Neural cell (in vitro differentiated cells): ENCODE measurements around the gene NUDT9. TPM values are rescaled to one million over a fixed set of nuclear protein-coding genes. Genes with fewer than 3 reads are reported as not detected.

Experiments
- H2AFZ ChIP-seq: fragments of 200-600, 300-800 bp; sonication (generic), shearing (Covaris generic); 2 replicates; pipeline ENCODE4 v1.6.0; 2014; ENCODE audit warnings: low read depth, mild to moderate bottlenecking, antibody characterized with exemption, low read length, moderate library complexity
- H3F3A ChIP-seq: fragments of 200-600 bp; shearing (Covaris generic); 2 replicates; pipeline ENCODE4 v1.6.1; 2016; ENCODE audit warnings: mild to moderate bottlenecking, moderate library complexity, mixed read lengths, antibody characterized with exemption, low read length; ENCODE audit not compliant: insufficient read depth, poor library complexity, severe bottlenecking
- H3K27ac ChIP-seq: fragments of 200-600, 300-800 bp; sonication (generic), shearing (Covaris generic); 2 replicates; pipeline ENCODE4 v1.5.1; 2014; ENCODE audit warnings: mild to moderate bottlenecking, low read length, moderate library complexity
- H3K27me3 ChIP-seq: fragments of 300-800, 200-600 bp; sonication (generic), shearing (Covaris generic); 2 replicates; pipeline ENCODE4 v1.6.0; 2014; ENCODE audit warnings: mild to moderate bottlenecking, low read depth, low read length, moderate library complexity; ENCODE audit not compliant: insufficient read depth
- H3K36me3 ChIP-seq: fragments of 300-800, 200-600 bp; sonication (generic), shearing (Covaris generic); 2 replicates; pipeline ENCODE4 v1.5.1; 2014; ENCODE audit warnings: mild to moderate bottlenecking, antibody characterized with exemption, low read length, moderate library complexity; ENCODE audit not compliant: insufficient read depth
- H3K4me2 ChIP-seq: fragments of 300-800, 200-600 bp; sonication (generic), shearing (Covaris generic); 2 replicates; pipeline ENCODE4 v1.6.0; 2014; ENCODE audit warnings: mild to moderate bottlenecking, low read length
- H3K4me3 ChIP-seq: fragments of 300-800, 200-600 bp; sonication (generic), shearing (Covaris generic); 2 replicates; pipeline ENCODE4 v1.5.1; 2014; ENCODE audit warnings: mild to moderate bottlenecking, low read length, moderate library complexity
- H3K79me2 ChIP-seq: fragments of 200-600 bp; shearing (Covaris generic); replicated peaks from 2 replicates; pipeline ENCODE4 v1.6.0; 2014; ENCODE audit warnings: mild to moderate bottlenecking, low read length, moderate library complexity; ENCODE audit not compliant: insufficient read depth
- H3K9ac ChIP-seq: fragments of 300-800, 200-600 bp; sonication (generic), shearing (Covaris generic); 2 replicates; pipeline ENCODE4 v1.6.1; 2016; ENCODE audit warnings: mild to moderate bottlenecking, low read length, mixed read lengths
- H3K9me2 ChIP-seq: fragments of 200-600 bp; shearing (Covaris generic); 2 replicates; pipeline ENCODE4 v1.6.1; 2016; ENCODE audit warnings: mild to moderate bottlenecking, low read length, mixed read lengths; ENCODE audit not compliant: insufficient read depth
- H3K9me3 ChIP-seq: fragments of 200-600, 300-800 bp; sonication (generic), shearing (Covaris generic); 2 replicates; pipeline ENCODE4 v1.6.1; 2016; ENCODE audit warnings: mild to moderate bottlenecking, mixed run types, low read length, moderate library complexity, mixed read lengths
- H4K20me1 ChIP-seq: fragments of 200-600 bp; shearing (Covaris generic); 2 replicates; pipeline ENCODE4 v1.6.1; 2016; ENCODE audit warnings: mild to moderate bottlenecking, mixed run types; ENCODE audit not compliant: insufficient read depth
- CTCF ChIP-seq: fragments of 450-650 bp; IDR thresholded peaks from 2 replicates; pipeline ENCODE4 v1.5.1; 2014; ENCODE audit warnings: antibody characterized with exemption, mild to moderate bottlenecking, moderate library complexity; ENCODE audit not compliant: poor library complexity, severe bottlenecking
- EP300 ChIP-seq: fragments of 450-650 bp; conservative IDR thresholded peaks from 2 replicates; pipeline ENCODE4 v1.6.1; 2014; ENCODE audit warnings: antibody characterized with exemption, mild to moderate bottlenecking, moderate library complexity; ENCODE audit not compliant: poor library complexity, severe bottlenecking
- EZH2 ChIP-seq: fragments of 200-600, 300-800 bp; shearing (Covaris generic), sonication (generic); IDR thresholded peaks from 2 replicates; pipeline ENCODE4 v1.6.1; 2014; ENCODE audit warnings: antibody characterized with exemption, low read length, borderline replicate concordance, mild to moderate bottlenecking; ENCODE audit not compliant: insufficient read depth, poor library complexity, severe bottlenecking
- MXI1 ChIP-seq: fragments of 450-650 bp; conservative IDR thresholded peaks from 2 replicates; pipeline ENCODE4 v1.6.1; 2014; ENCODE audit warnings: antibody characterized with exemption, mild to moderate bottlenecking; ENCODE audit not compliant: poor library complexity, severe bottlenecking
- POLR2AphosphoS5 ChIP-seq: IDR thresholded peaks from 2 replicates; pipeline ENCODE4 v1.6.1; 2012
- RAD21 ChIP-seq: fragments of 450-650 bp; conservative IDR thresholded peaks from 2 replicates; pipeline ENCODE4 v1.6.1; 2014; ENCODE audit warnings: antibody characterized with exemption, mild to moderate bottlenecking, moderate library complexity
- REST ChIP-seq: IDR thresholded peaks from 2 replicates; pipeline ENCODE4 v1.6.1; 2012; ENCODE audit warnings: borderline replicate concordance
- SMC3 ChIP-seq: fragments of 450-650 bp; conservative IDR thresholded peaks from 2 replicates; pipeline ENCODE4 v1.6.1; 2014; ENCODE audit warnings: antibody characterized with exemption, mild to moderate bottlenecking, moderate library complexity; ENCODE audit not compliant: poor library complexity
- TAF1 ChIP-seq: IDR thresholded peaks from 2 replicates; pipeline ENCODE4 v1.6.1; 2012; ENCODE audit warnings: low read depth
- polyA plus RNA-seq: library from polyadenylated mRNA; depleted of rRNA; stranded (reverse); fragments of >200 nt; gene quantifications from 2 replicates; pipeline ENCODE4 v1.2.3, GENCODE V29; 2014

Gene NUDT9
- polyA plus RNA-seq, 1 donor from 2014 or later, result 25.5 TPM

GRCh38 chr4:87497159-87497558, 74.8 kb downstream of the NUDT9 start:
- Histone ChIP-seq H3K4me3 (no peak overlapping the region), H4K20me1 (no peaks in the 10 kb centered on the region), H3F3A (no peaks in the 10 kb centered on the region), H3K27me3 (no peaks in the 10 kb centered on the region), H3K9me3 (no peaks in the 10 kb centered on the region), H3K36me3 (no peaks in the 10 kb centered on the region), H3K9ac (no peak overlapping the region), H3K27ac (no peak overlapping the region), H3K9me2 (no peaks in the 10 kb centered on the region), H3K79me2 (no peaks in the 10 kb centered on the region), H3K4me2 (no peak overlapping the region), H2AFZ (no peak overlapping the region)
- TF ChIP-seq MXI1 (no peak), EZH2 (no peak), RAD21 (no peak), TAF1 (no peak), POLR2AphosphoS5 (no peak), REST (no peak), SMC3 (no peak), EP300 (no peak)

GRCh38 chr4:87497578-87497977, 75.2 kb downstream of the NUDT9 start:
- no peaks in the 10 kb centered on the region for H3K9me3 ChIP-seq
- no peaks in the 10 kb centered on the region for H3K79me2 ChIP-seq
- H3K9ac ChIP-seq, result no peak overlapping the region
- H3K9me2 ChIP-seq, result no peaks in the 10 kb centered on the region
- H3K4me2 ChIP-seq, result no peak overlapping the region
- no peak overlapping the region for H2AFZ ChIP-seq
- H3K27me3 ChIP-seq, result no peaks in the 10 kb centered on the region
- H3K4me3 ChIP-seq, result no peak overlapping the region
- H3K36me3 ChIP-seq, result no peaks in the 10 kb centered on the region
- TF ChIP-seq TAF1 (no peak), CTCF (no peak), REST (no peak), POLR2AphosphoS5 (no peak), RAD21 (no peak), EP300 (no peak), SMC3 (no peak), MXI1 (no peak)
- no peaks in the 10 kb centered on the region for H3F3A ChIP-seq
- H4K20me1 ChIP-seq, result no peaks in the 10 kb centered on the region
- H3K27ac ChIP-seq, result no peak overlapping the region
